Activated naive CD8-positive, alpha-beta T cell (primary cell): ENCODE results near the gene HPS4.
"Not testable (repeated sequence)": the region's sequence is repeated elsewhere in the genome, so short reads cannot be mapped to it uniquely, and the experiment has no call there.

Source experiments
- H3K27ac Mint-ChIP-seq: one replicate; pipeline ENCODE4 v1.8.0; 2021; ENCODE audit warnings: mixed read lengths
- H3K27me3 Mint-ChIP-seq: one replicate; pipeline ENCODE4 v1.8.0; 2021; ENCODE audit warnings: mixed read lengths
- H3K36me3 Mint-ChIP-seq: one replicate; pipeline ENCODE4 v1.8.0; 2021; ENCODE audit warnings: mixed read lengths
- H3K4me1 Mint-ChIP-seq: one replicate; pipeline ENCODE4 v1.8.0; 2021; ENCODE audit warnings: low read depth, mixed read lengths
- H3K4me3 Mint-ChIP-seq: one replicate; pipeline ENCODE4 v1.8.0; 2021; ENCODE audit warnings: mild to moderate bottlenecking, mixed read lengths
- H3K9me3 Mint-ChIP-seq: one replicate; pipeline ENCODE4 v1.8.0; 2021; ENCODE audit warnings: low read depth, mixed read lengths

HPS4 gene

DNA sequence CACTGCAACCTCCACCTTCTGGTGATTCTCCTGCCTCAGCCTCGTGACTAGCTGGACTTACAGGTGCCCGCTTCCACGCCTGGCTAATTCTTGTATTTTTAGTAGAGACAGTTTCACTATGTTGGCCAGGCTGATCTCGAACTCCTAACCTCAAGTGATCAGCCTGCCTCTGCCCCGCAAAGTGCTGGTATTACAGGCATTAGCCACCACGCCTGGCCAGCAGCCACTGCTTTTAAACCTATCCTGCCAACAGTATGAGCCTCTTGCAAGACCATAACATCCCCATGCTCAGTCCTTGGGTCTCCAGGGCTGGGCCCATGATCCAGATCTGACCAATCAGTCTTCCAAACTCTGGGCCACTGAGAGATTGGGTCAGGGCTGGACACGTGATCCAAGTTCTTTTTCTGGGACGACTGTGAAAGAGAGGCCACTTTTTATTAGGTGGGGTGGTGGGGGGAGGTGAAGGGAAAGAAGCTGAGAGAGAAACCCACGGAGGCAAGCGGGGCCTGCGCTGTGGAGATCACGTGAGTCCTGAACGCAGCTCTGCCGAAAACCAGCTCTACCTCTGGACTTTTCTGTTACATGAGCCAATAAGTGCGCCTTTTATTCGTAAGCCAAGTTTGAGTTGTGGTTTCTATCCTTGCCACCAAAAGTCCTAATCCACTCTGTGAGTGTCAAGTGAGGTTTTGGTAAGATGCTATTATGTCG lies 36.6 kb downstream of the HPS4 start:
- H3K36me3 Mint-ChIP-seq, result no peaks in the 10 kb centered on the region
- H3K4me3 Mint-ChIP-seq, result no peak overlapping the region
- no peaks in the 10 kb centered on the region for H3K9me3 Mint-ChIP-seq
- H3K4me1 Mint-ChIP-seq, result no peaks in the 10 kb centered on the region
- H3K27me3 Mint-ChIP-seq, result no peaks in the 10 kb centered on the region
- peak overlapping the region; percentile 22 for H3K27ac Mint-ChIP-seq

DNA sequence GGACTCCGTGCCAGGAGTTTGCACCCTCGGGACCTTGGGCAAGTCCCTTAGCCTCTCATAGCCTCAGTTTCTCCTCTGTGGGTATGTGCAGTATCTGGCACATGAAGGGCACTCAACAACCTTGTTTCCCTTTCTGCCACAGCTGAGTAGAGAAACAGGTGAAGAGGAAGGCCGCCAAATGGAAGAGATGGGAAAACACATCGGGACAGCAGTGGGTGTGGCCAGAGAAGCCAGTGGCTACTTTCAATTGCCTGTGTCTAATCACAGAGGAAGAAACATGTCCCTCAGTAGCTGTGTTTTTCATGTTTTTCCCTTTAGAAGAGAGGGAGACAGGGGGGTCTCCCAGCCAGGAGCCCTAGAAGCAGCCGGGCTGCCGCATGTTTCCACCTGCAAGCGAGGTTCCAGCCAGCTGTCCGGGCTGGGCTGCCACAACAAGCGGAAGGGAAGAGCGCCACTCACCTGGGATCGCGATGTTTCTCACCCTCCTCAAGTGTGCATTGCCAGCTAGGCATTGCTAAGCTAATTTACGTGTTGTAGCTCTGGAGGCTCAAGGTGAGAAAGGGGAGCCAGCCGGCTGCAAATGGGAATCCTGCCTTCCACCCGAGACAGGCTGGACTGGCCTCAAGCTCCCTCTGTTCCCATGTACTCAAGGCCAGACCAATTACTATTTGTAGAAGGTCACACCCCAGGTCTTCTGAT lies 37.9 kb downstream of the HPS4 start:
- Mint-ChIP-seq H3K9me3 (no peaks in the 10 kb centered on the region), H3K4me1 (no peaks in the 10 kb centered on the region), H3K4me3 (no peak overlapping the region), H3K36me3 (no peaks in the 10 kb centered on the region), H3K27me3 (no peaks in the 10 kb centered on the region), H3K27ac (peak overlapping the region; percentile 8)

DNA sequence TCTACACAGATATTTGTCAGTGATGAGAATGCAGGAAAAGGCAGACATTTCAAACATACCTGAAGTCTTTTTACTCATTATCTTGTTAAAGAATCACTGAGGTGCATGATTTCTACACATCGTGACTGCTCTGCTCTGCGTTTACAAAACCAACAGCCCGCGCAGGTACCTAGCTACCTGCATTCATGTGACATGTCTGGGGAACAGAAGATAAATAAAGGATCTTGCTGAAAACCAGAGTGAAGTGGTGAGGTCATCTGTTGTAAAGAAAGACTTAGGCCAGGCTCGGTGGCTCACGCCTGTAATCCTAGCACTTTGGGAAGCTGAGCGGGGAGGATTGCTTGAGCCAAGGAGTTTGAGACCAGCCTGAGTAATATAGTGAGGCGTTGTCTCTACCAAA lies 38.8 kb downstream of the HPS4 start:
- H3K4me3 Mint-ChIP-seq, result no peak overlapping the region
- H3K27ac Mint-ChIP-seq, result no peak overlapping the region
- no peaks in the 10 kb centered on the region for H3K4me1 Mint-ChIP-seq
- no peaks in the 10 kb centered on the region for H3K27me3 Mint-ChIP-seq
- H3K36me3 Mint-ChIP-seq, result no peaks in the 10 kb centered on the region
- H3K9me3 Mint-ChIP-seq, result no peaks in the 10 kb centered on the region

DNA sequence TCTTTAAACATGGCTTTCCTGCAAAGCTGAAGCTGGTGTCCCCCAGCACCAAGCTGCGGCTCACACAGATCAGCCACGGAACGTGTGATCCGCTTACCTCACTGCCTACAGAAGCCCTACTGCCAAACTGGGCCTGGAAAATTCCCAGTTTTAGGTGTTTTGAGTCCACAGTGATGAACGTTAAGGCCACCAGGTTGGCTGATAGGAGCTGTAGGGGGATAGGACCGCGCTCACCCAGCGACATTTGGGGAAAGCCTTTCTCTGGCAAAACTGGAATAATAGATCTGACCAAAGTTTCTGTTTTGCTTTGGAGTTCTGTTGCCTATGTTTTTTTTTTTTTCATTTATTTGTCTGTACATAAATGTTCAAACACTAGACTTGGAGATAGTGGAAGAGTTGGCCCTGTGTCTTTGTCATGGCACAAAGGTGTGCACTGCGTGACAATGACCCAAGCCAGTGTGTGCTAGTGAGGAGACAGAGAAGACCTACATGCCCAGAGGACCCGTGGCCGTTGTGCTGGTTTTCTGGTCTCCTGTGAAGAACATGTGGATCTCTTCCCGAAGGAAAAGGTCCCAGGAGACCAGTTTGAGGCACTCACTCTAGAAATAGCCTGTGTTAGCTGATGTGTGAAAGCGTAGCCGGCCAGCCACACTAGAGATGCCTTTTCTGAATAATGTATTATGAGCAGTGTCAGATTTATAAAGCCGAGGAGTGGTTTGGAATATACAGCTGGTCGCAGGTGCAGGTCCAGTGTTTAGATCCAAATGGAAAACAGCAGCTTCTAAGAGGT lies 39.5 kb downstream of the HPS4 start:
- Mint-ChIP-seq H3K4me3 (no peak overlapping the region), H3K36me3 (no peaks in the 10 kb centered on the region), H3K4me1 (no peaks in the 10 kb centered on the region), H3K9me3 (no peaks in the 10 kb centered on the region), H3K27ac (no peak overlapping the region), H3K27me3 (no peaks in the 10 kb centered on the region)

DNA sequence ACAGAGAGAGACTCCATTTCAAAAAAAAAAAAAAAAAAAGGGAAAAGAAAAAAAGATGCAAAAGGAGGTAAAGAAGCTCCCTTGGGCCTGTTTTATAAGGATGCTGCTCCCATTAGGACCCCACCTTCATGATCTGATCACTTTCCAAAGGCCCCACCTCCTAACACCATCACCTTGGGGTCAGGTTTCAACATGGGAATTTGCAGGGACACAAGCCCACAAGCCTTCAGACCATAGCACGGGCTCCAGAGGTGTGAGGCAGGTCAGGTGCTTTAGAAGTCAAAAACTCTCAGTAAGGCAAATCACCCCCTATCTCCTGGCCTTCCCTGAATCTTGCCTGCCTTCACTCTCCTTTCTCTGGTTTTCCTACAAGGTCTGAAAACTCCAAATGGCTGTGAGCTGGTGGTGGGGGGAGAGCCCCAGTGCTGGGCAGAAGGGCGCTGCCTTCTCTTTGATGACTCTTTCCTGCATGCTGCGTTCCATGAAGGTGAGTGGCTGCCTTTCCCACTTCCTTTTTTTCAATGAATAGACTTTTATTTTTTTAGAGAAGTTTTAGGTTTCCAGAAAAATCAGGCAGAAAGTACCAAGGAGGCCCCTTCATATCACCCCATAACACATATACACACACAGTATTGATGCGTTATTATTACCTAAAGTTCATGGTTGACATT lies 41.4 kb downstream of the HPS4 start:
- Mint-ChIP-seq H3K4me3 (no peak overlapping the region), H3K27me3 (no peaks in the 10 kb centered on the region), H3K9me3 (no peaks in the 10 kb centered on the region), H3K4me1 (peaks cover 2% of the 10 kb centered on the region), H3K36me3 (no peaks in the 10 kb centered on the region), H3K27ac (no peak overlapping the region)

DNA sequence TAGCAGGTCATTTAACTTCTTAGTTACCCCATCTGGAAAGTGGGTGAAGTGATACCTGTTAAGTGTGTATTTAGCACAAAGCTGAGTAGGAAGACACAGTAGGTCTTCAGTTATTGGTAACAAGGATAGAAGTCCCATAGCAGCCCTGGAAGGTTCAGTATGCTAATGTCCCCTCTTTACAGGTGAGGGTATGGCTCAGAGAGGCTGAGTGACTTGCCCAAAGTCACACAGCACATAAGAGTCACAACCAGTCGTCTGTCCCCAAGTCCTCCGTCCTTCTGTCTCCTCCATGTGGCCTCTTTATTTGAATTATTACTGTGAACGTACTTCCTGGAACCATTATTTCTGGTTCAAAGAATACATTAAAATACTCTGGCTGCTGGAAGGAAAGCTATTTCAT lies 44.0 kb downstream of the HPS4 start:
- no peaks in the 10 kb centered on the region for H3K9me3 Mint-ChIP-seq
- H3K27me3 Mint-ChIP-seq, result no peaks in the 10 kb centered on the region
- H3K36me3 Mint-ChIP-seq, result peaks cover 6% of the 10 kb centered on the region
- H3K4me1 Mint-ChIP-seq, result peaks cover 26% of the 10 kb centered on the region
- no peak overlapping the region for H3K27ac Mint-ChIP-seq
- no peak overlapping the region for H3K4me3 Mint-ChIP-seq

DNA sequence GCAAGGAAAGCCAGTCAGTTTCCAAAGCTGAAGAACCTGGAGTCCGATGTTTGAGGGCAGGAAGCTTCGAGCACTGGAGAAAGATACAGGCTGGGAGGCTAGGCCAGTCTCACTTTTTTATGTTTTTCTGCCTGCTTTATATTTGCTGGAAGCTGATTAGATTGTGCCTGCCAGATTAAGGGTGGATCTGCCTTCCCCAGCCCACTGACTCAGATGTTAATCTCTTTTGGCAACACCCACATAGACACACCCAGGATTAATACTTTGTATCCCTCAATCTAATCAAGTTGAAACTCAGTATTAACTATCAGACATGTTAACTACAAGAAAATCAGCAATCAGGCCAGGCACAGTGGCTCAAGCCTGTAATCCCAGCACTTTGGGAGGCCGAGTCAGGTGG lies 44.8 kb downstream of the HPS4 start:
- not testable (repeated sequence) for H3K4me3 Mint-ChIP-seq, H3K27me3 Mint-ChIP-seq, H3K27ac Mint-ChIP-seq, H3K36me3 Mint-ChIP-seq, H3K9me3 Mint-ChIP-seq
- H3K4me1 Mint-ChIP-seq, result peaks cover 26% of the 10 kb centered on the region

DNA sequence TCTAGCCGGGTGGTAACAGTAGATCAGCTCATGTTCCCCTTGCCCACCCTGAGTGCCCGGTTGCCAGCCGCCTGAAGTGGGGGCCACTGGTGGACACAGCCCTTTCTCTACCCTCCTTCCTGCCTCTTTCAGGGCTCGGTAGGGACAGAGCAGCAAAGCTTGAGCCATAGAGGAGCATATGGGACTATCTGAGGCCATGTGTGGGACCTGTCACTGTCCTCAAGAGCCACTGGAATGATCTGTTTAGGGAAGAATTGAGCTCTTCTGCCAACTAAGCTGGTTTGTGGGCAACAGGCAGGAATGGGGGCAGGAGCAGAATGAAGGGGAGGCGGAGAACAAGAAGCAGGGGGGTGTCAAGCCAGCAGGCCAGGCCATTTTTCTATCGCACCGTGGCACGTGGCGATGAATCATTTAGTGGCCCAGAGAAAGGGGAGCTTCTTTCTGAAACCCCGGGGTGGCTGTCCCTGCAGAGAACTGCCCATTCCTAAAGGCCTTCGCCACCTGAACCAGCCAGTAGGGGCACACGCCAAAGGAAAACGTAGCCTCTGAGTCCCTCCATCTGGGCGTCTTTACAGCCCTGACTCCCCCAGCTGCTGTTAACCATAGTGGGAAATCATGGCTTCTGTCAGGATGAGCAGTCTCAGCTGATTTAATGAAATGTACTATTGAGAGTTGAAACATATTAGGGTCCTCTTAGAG lies 45.7 kb downstream of the HPS4 start:
- Mint-ChIP-seq H3K27me3 (no peaks in the 10 kb centered on the region), H3K9me3 (no peaks in the 10 kb centered on the region), H3K4me3 (no peak overlapping the region), H3K36me3 (peaks cover 6% of the 10 kb centered on the region), H3K4me1 (peaks cover 28% of the 10 kb centered on the region), H3K27ac (no peak overlapping the region)

DNA sequence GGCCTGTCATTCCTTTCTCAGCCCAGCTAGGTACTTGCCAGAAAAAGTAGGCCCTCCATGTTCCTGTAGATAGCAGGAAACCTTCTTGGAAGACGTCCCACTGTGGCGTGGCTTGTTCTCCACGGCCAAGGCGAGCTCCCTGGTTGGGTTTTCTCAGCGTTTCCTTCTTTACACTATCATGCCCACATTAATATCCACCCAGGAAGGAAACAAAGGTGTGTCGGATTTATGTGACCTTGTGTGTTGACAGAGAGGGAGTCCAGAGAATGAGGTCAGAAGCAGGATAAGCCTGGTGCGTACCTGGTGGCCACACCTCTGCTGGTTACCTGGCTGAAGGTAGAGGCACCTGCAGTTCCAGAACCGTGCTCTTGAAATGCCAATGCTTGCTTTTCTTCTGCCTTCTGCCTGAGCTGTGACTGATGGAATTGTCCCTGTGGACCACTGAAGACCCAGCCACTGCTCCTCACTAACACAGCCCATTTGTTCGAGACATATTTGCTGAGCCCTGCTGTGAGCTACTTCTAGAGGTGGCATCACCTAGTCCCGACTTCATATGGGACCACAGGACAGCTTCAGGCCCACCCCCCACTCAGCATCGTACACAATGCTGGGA lies 46.6 kb downstream of the HPS4 start:
- H3K36me3 Mint-ChIP-seq, result peaks cover 8% of the 10 kb centered on the region
- no peaks in the 10 kb centered on the region for H3K27me3 Mint-ChIP-seq
- no peaks in the 10 kb centered on the region for H3K9me3 Mint-ChIP-seq
- no peak overlapping the region for H3K4me3 Mint-ChIP-seq
- H3K27ac Mint-ChIP-seq, result no peak overlapping the region
- peaks cover 36% of the 10 kb centered on the region for H3K4me1 Mint-ChIP-seq

DNA sequence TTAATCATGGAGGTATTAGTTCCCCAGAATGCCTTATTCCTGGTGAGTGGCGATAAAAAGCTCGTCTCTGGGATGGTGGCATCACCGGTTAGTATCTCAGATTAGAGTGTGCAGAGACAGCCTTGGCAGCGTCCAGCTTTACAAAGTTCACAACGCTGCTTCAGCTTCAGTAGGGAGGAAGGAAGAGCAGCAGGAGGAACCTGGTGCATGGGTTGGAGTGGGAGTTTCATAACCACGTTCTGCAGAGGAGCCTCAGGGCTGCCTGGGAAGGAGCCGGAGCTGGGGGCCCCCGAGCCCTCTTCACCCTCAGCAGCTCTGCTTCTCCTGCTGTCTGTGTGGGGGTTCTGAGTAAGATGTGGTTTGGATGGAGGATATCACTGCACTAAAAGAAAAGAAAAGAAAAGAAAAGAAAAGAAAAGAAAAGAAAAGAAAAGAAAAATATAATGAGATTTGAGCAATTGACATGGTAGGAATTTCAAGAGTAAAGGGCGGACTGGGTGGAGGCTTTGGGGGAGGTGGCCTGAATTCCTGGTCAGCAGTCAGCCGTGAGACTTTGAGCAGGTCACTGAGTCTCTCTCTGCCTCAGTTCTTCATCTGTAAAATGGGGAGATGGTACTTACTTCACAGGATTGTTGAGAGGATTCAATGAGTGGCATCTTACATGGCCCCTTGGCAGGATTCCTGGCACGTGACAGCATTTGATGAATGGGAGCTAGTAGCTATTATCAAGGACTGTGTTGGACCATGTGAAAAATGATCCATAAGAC lies 48.1 kb downstream of the HPS4 start:
- no peak overlapping the region for H3K4me3 Mint-ChIP-seq

DNA sequence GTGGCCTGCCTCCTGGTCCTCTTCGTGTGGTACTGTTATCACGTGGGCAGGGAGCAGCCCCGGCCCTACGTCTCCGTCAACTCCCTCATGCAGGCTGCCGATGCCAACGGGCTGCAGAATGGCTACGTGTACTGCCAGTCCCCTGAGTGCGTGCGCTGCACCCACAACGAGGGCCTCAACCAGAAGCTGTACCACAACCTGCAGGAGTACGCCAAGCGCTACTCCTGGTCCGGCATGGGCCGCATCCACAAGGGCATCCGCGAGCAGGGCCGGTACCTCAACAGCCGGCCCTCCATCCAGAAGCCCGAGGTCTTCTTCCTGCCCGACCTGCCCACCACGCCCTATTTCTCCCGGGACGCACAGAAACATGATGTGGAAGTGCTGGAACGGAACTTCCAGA lies 49.8 kb downstream of the HPS4 start:
- peaks cover 8% of the 10 kb centered on the region for H3K36me3 Mint-ChIP-seq
- no peaks in the 10 kb centered on the region for H3K9me3 Mint-ChIP-seq
- no peak overlapping the region for H3K27ac Mint-ChIP-seq
- H3K27me3 Mint-ChIP-seq, result no peaks in the 10 kb centered on the region
- peaks cover 60% of the 10 kb centered on the region for H3K4me1 Mint-ChIP-seq
- no peak overlapping the region for H3K4me3 Mint-ChIP-seq

More for the DNA sequence above, 48.1 kb downstream of the HPS4 start:
- Mint-ChIP-seq H3K4me1 (peaks cover 51% of the 10 kb centered on the region), H3K27ac (no peak overlapping the region), H3K9me3 (no peaks in the 10 kb centered on the region), H3K27me3 (no peaks in the 10 kb centered on the region), H3K36me3 (peaks cover 8% of the 10 kb centered on the region)

DNA sequence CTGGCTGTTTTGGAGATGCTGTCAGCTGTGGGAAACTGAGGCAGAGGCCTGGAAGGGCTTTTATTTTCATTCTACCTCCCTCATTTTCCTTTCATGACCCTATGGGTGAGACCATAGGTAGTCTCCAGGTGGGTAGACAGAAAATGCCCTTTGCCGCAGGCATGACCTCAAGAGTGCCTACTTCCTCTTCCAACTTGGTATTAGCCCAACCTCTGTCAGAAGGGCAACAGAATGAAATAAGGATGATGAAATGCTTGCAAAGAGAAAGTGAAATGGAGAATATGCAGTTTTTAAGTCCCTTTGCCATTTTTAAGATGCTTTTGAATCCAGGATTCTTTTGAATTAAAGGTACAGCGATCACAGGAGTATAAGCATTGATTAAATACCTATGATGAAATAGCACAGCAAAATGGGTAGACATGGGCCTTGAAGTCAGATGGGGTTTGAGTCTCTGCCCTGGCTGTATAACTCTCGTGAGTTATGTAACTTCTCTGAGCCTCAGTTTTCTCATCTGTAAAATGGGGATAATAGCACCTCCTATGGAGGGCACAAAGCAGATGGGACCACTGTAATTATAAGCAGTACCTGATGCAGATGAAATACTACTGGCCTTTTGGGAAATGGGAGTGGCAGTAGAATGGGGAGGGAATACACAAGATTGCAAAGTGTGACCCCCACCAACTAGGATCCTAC lies 50.8 kb downstream of the HPS4 start:
- peaks cover 70% of the 10 kb centered on the region for H3K4me1 Mint-ChIP-seq
- no peaks in the 10 kb centered on the region for H3K27me3 Mint-ChIP-seq
- peak overlapping the region; percentile 33 for H3K4me3 Mint-ChIP-seq
- H3K36me3 Mint-ChIP-seq, result peaks cover 8% of the 10 kb centered on the region
- H3K27ac Mint-ChIP-seq, result no peak overlapping the region
- no peaks in the 10 kb centered on the region for H3K9me3 Mint-ChIP-seq

DNA sequence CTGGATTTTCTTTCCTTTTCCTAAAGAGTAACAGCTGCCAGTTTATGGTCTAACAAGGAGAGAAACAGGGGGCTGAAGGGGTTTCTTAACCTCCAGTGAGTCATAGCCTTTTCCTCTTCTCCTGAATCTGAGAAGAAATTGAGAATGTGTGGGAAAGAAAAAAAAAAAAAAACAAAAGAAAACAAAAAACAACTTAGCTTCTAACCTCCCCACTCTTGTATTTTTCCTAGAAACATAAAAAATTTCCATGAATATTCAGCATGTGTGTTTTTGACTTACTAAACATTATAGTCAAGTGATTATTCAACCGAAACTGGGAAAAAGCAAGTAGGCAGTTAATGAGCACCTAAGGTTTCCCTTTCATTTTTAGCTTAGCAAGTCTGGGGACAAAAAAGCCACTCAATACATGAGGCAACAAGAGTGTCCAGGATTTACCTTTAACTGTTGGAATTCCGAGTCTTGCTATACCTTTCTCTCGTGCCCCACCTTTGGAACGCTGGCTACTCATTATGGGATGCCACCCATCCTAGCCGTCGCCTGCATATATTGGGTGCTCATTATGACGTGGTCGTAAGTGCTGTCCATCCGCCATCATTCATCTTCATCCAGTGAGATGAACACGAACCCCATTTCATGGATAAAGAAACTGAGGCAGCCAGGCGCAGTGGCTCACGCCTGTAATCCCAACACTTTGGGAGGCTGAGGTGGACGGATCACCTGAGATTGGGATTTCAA lies 52.2 kb downstream of the HPS4 start:
- Mint-ChIP-seq H3K27me3 (no peaks in the 10 kb centered on the region), H3K9me3 (no peaks in the 10 kb centered on the region), H3K4me3 (peak overlapping the region; percentile 88), H3K27ac (peak overlapping the region; percentile 80), H3K4me1 (peaks cover 65% of the 10 kb centered on the region), H3K36me3 (peaks cover 8% of the 10 kb centered on the region)
